HL-60/S4 (cell line): Measurements from ENCODE around the gene SRGAP2B.
"Not testable (repeated sequence)": the region's sequence is repeated elsewhere in the genome, so short reads cannot be mapped to it uniquely, and the experiment has no call there.

Experiments used
- in situ Hi-C: fragments of 300-500 bp; cut with MboI; formaldehyde crosslinking; loops from 2 replicates; pipeline ENCODE4 v1.14.3; 2022; ENCODE audit warnings: low sequenced_read_pairs

The SRGAP2B gene

GRCh38 chr1:145093517-145094149 lies 1.5 kb downstream of the SRGAP2B start:
- in situ Hi-C loops, result not testable (repeated sequence)

- in situ Hi-C loops, result not testable (repeated sequence)
These were observed 12.5 kb downstream of the SRGAP2B start for GRCh38 chr1:145082483-145083255.

GRCh38 chr1:145080193-145080592 lies 14.9 kb downstream of the SRGAP2B start:
- in situ Hi-C loops, result not testable (repeated sequence)

GRCh38 chr1:145079737-145080136 lies 15.4 kb downstream of the SRGAP2B start:
- in situ Hi-C loops, result not testable (repeated sequence)

- in situ Hi-C loops, result not testable (repeated sequence)
These were observed 16.2 kb downstream of the SRGAP2B start for GRCh38 chr1:145078787-145079370.

GRCh38 chr1:145077872-145078786 lies 17.0 kb downstream of the SRGAP2B start:
- in situ Hi-C loops, result not testable (repeated sequence)

- in situ Hi-C loops, result not testable (repeated sequence)
These were observed 18.3 kb downstream of the SRGAP2B start for GRCh38 chr1:145076877-145077276.

- in situ Hi-C loops, result not testable (repeated sequence)
These were observed 21.0 kb downstream of the SRGAP2B start for GRCh38 chr1:145074021-145074559.

- in situ Hi-C loops, result not testable (repeated sequence)
These were observed 23.6 kb downstream of the SRGAP2B start for GRCh38 chr1:145071569-145071968.

- in situ Hi-C loops, result not testable (repeated sequence)
These were observed 28.6 kb downstream of the SRGAP2B start for GRCh38 chr1:145066486-145066885.

GRCh38 chr1:145065194-145065826 lies 29.8 kb downstream of the SRGAP2B start:
- in situ Hi-C loops, result not testable (repeated sequence)

- in situ Hi-C loops, result not testable (repeated sequence)
These were observed 31.0 kb downstream of the SRGAP2B start for GRCh38 chr1:145063941-145064648.

- in situ Hi-C loops, result not testable (repeated sequence)
These were observed 31.8 kb downstream of the SRGAP2B start for GRCh38 chr1:145063285-145063684.

GRCh38 chr1:145058184-145058583 lies 36.9 kb downstream of the SRGAP2B start:
- in situ Hi-C loops, result not testable (repeated sequence)

- in situ Hi-C loops, result not testable (repeated sequence)
These were observed 39.8 kb downstream of the SRGAP2B start for GRCh38 chr1:145055217-145055760.

GRCh38 chr1:145053428-145053827 lies 41.7 kb downstream of the SRGAP2B start:
- in situ Hi-C loops, result not testable (repeated sequence)

- in situ Hi-C loops, result not testable (repeated sequence)
These were observed 42.9 kb downstream of the SRGAP2B start for GRCh38 chr1:145052019-145052776.

- in situ Hi-C loops, result not testable (repeated sequence)
These were observed 46.8 kb downstream of the SRGAP2B start for GRCh38 chr1:145048181-145048856.
